BLaER1 treated with 17β-estradiol and CSF1 and Interleukin-3, amounts not matched to agents 10 nM and 100 nM (cell line): Measurements from ENCODE around the gene DCAF4.

ENCODE experiments used
- H3K27ac ChIP-seq, 11 experiments: shearing (Covaris generic); formaldehyde crosslinking; 2 replicates each; pipeline ENCODE4 v1.8.1; 2022
- H3K27me3 ChIP-seq, 11 experiments: shearing (Covaris generic); formaldehyde crosslinking; 2 replicates each; pipeline ENCODE4 v1.8.1; 2022
- H3K36me3 ChIP-seq, 11 experiments: shearing (Covaris generic); formaldehyde crosslinking; 2 replicates each; pipeline ENCODE4 v1.8.1; 2022
- H3K4me1 ChIP-seq, 10 experiments: shearing (Covaris generic); formaldehyde crosslinking; 2 replicates each; pipeline ENCODE4 v1.8.1; 2022
- H3K4me2 ChIP-seq, 11 experiments: shearing (Covaris generic); formaldehyde crosslinking; 2 replicates each; pipeline ENCODE4 v1.8.1; 2022
- H3K4me3 ChIP-seq, 10 experiments: shearing (Covaris generic); formaldehyde crosslinking; 2 replicates each; pipeline ENCODE4 v1.8.1; 2022
- H3K9ac ChIP-seq, 11 experiments: shearing (Covaris generic); formaldehyde crosslinking; 2 replicates each; pipeline ENCODE4 v1.8.1; 2022
- H3K9me3 ChIP-seq, 11 experiments: shearing (Covaris generic); formaldehyde crosslinking; replicated peaks in 1 of 11; 2 replicates each; pipeline ENCODE4 v1.8.1; 2022
- H4K20me1 ChIP-seq, 11 experiments: shearing (Covaris generic); formaldehyde crosslinking; 2 replicates each; pipeline ENCODE4 v1.8.1; 2022
- Cebpa-rat ChIP-seq, 11 experiments: shearing (Covaris generic); IDR thresholded peaks; 2 replicates each; pipeline ENCODE4 v1.8.1; 2022

Gene DCAF4

GRCh38 chr14:73007835-73008234 is 81.6 kb downstream of the DCAF4 start:
- Histone ChIP-seq H3K27me3 (no peaks in the 10 kb centered on the region), H3K4me1 (peaks cover 0 to 10% (median 0%) of the 10 kb centered on the region in 10 experiments; a peak in 2 of 20 replicates), H3K27ac (no peak overlapping the region), H3K9me3 (peaks cover 0 to 16% (median 12%) of the 10 kb centered on the region in 11 experiments; a peak in 13 of 22 replicates), H3K9ac (no peak overlapping the region), H3K4me2 (no peak overlapping the region), H4K20me1 (peaks cover 11 to 99% (median 30%) of the 10 kb centered on the region in 11 experiments; a peak in 17 of 22 replicates), H3K36me3 (peaks cover 61 to 99% (median 91%) of the 10 kb centered on the region in 11 experiments), H3K4me3 (no peak overlapping the region)
- TF ChIP-seq Cebpa-rat (IDR thresholded peaks at IDR 0.05), result no peak

GRCh38 chr14:73008501-73008900 is 82.2 kb downstream of the DCAF4 start:
- no peaks in the 10 kb centered on the region for H3K27me3 ChIP-seq
- peaks cover 0 to 16% (median 12%) of the 10 kb centered on the region in 11 experiments; a peak in 13 of 22 replicates for H3K9me3 ChIP-seq
- H3K27ac ChIP-seq, result no peak overlapping the region
- no peak overlapping the region for H3K4me3 ChIP-seq
- peaks cover 8 to 99% (median 31%) of the 10 kb centered on the region in 11 experiments; a peak in 17 of 22 replicates for H4K20me1 ChIP-seq
- peaks cover 0 to 10% (median 0%) of the 10 kb centered on the region in 10 experiments; a peak in 2 of 20 replicates for H3K4me1 ChIP-seq
- H3K9ac ChIP-seq, result no peak overlapping the region
- no peak overlapping the region for H3K4me2 ChIP-seq
- TF ChIP-seq Cebpa-rat (IDR thresholded peaks at IDR 0.05), result no peak
- peaks cover 63 to 99% (median 92%) of the 10 kb centered on the region in 11 experiments for H3K36me3 ChIP-seq
